Stimulated activated CD8-positive, alpha-beta memory T cell treated with anti-CD3 and anti-CD28 coated beads, Interleukin-15, amount 100 ng/mL, for 1 hour (primary cell): ENCODE results near the gene NID2.

ENCODE experiments used
- DNase-seq: peaks from one replicate; pipeline ENCODE4 v3.0.0-alpha.2; 2020; ENCODE audit warnings: low read depth

The NID2 gene

GRCh38 chr14:52068615-52069306, at the start of gene NID2:
Gene NID2 (minus strand): TSS chr14:52069059. CDS start chr14:52068994, 65 bp downstream.
- no peak for DNase-seq

- no peak for DNase-seq
Measured at GRCh38 chr14:52117111-52117832, 48.4 kb upstream of the NID2 start.

GRCh38 chr14:52115286-52115685, 46.4 kb upstream of the NID2 start:
- no peak for DNase-seq

GRCh38 chr14:52112336-52113018, 43.6 kb upstream of the NID2 start:
- no peak for DNase-seq

GRCh38 chr14:52111583-52111982, 42.7 kb upstream of the NID2 start:
- DNase-seq, result no peak

- DNase-seq, result no peak
Measured at GRCh38 chr14:52110441-52111086, 41.7 kb upstream of the NID2 start.

- no peak for DNase-seq
Measured at GRCh38 chr14:52108823-52109222, 40.0 kb upstream of the NID2 start.

GRCh38 chr14:52106840-52107239, 38.0 kb upstream of the NID2 start:
- no peak for DNase-seq

- DNase-seq, result no peak
Measured at GRCh38 chr14:52103416-52103815, 34.6 kb upstream of the NID2 start.

- DNase-seq, result no peak
Measured at GRCh38 chr14:52095794-52096193, 26.9 kb upstream of the NID2 start.

GRCh38 chr14:52095336-52095735, 26.5 kb upstream of the NID2 start:
- no peak for DNase-seq

- no peak for DNase-seq
Measured at GRCh38 chr14:52094546-52095271, 25.9 kb upstream of the NID2 start.

GRCh38 chr14:52091928-52092327, 23.1 kb upstream of the NID2 start:
- no peak for DNase-seq

- no peak for DNase-seq
Measured at GRCh38 chr14:52090936-52091335, 22.1 kb upstream of the NID2 start.

- DNase-seq, result no peak
Measured at GRCh38 chr14:52089218-52089617, 20.4 kb upstream of the NID2 start.

- DNase-seq, result no peak
Measured at GRCh38 chr14:52086711-52087110, 17.9 kb upstream of the NID2 start.

- DNase-seq, result no peak
Measured at GRCh38 chr14:52082903-52083302, 14.0 kb upstream of the NID2 start.

- DNase-seq, result no peak
Measured at GRCh38 chr14:52081964-52082363, 13.1 kb upstream of the NID2 start.

- DNase-seq, result no peak
Measured at GRCh38 chr14:52080808-52081755, 12.2 kb upstream of the NID2 start.

- no peak for DNase-seq
Measured at GRCh38 chr14:52080158-52080800, 11.4 kb upstream of the NID2 start.
